Astrocyte (in vitro differentiated cells and primary cell): ENCODE results near the gene OSBPL2. TPM values are rescaled to one million over a fixed set of nuclear protein-coding genes. Genes with fewer than 3 reads are reported as not detected.

ENCODE experiments used
- DNase-seq: peaks from one replicate; pipeline ENCODE4 v3.0.0-alpha.2; 2010; ENCODE audit warnings: low read depth
- FAIRE-seq: peaks from 2 replicates; lab custom pipeline; 2011; peaks lifted over from hg19 to GRCh38; lab: Jason Lieb, UNC
- H2AFZ ChIP-seq: 2 replicates; pipeline ENCODE4 v1.6.0; 2012; ENCODE audit warnings: low read depth, low read length, inconsistent platforms
- H3K27ac ChIP-seq: 2 replicates; pipeline ENCODE4 v1.5.1; 2011; ENCODE audit warnings: low read depth, low read length, inconsistent platforms
- H3K27me3 ChIP-seq: 2 replicates; pipeline ENCODE4 v1.6.0; 2011; ENCODE audit warnings: low read length, inconsistent platforms; ENCODE audit not compliant: insufficient read depth
- H3K36me3 ChIP-seq: 2 replicates; pipeline ENCODE4 v1.5.1; 2011; ENCODE audit warnings: low read length, inconsistent platforms; ENCODE audit not compliant: insufficient read depth
- H3K4me1 ChIP-seq: 2 replicates; pipeline ENCODE4 v1.5.1; 2011; ENCODE audit warnings: low read length, inconsistent platforms; ENCODE audit not compliant: insufficient read depth
- H3K4me2 ChIP-seq: 2 replicates; pipeline ENCODE4 v1.6.0; 2012; ENCODE audit warnings: low read length, inconsistent platforms
- H3K4me3 ChIP-seq: 2 replicates; pipeline ENCODE4 v1.5.1; 2011; ENCODE audit warnings: low read depth, mild to moderate bottlenecking, low read length, inconsistent platforms; ENCODE audit not compliant: insufficient read depth
- H3K79me2 ChIP-seq: 2 replicates; pipeline ENCODE4 v1.6.0; 2012; ENCODE audit warnings: mild to moderate bottlenecking, low read length, inconsistent platforms; ENCODE audit not compliant: insufficient read depth
- H3K9ac ChIP-seq: 2 replicates; pipeline ENCODE4 v1.6.0; 2012; ENCODE audit warnings: mild to moderate bottlenecking, low read length, inconsistent platforms
- H3K9me3 ChIP-seq: 2 replicates; pipeline ENCODE4 v1.5.1; 2012; ENCODE audit warnings: low read depth, mild to moderate bottlenecking, low read length, inconsistent platforms; ENCODE audit not compliant: insufficient read depth
- H4K20me1 ChIP-seq: 2 replicates; pipeline ENCODE4 v1.6.0; 2012; ENCODE audit warnings: low read length, inconsistent platforms; ENCODE audit not compliant: insufficient read depth
- H3K27ac Mint-ChIP-seq: one replicate; pipeline ENCODE4 v1.8.0; 2021; ENCODE audit warnings: mild to moderate bottlenecking, mixed read lengths; ENCODE audit not compliant: unreplicated experiment
- H3K27me3 Mint-ChIP-seq: one replicate; pipeline ENCODE4 v1.8.0; 2021; ENCODE audit warnings: low read depth, mixed read lengths; ENCODE audit not compliant: unreplicated experiment
- H3K36me3 Mint-ChIP-seq: one replicate; pipeline ENCODE4 v1.8.0; 2021; ENCODE audit warnings: low read depth, mixed read lengths; ENCODE audit not compliant: unreplicated experiment
- H3K4me1 Mint-ChIP-seq: one replicate; pipeline ENCODE4 v1.8.0; 2021; ENCODE audit warnings: low read depth, mixed read lengths; ENCODE audit not compliant: unreplicated experiment
- H3K4me3 Mint-ChIP-seq: one replicate; pipeline ENCODE4 v1.8.0; 2021; ENCODE audit warnings: mild to moderate bottlenecking, moderate library complexity, mixed read lengths; ENCODE audit not compliant: unreplicated experiment
- H3K9me3 Mint-ChIP-seq: one replicate; pipeline ENCODE4 v1.8.0; 2021; ENCODE audit warnings: mild to moderate bottlenecking, mixed read lengths; ENCODE audit not compliant: unreplicated experiment
- CTCF ChIP-seq: IDR thresholded peaks from 2 replicates; pipeline ENCODE4 v1.5.1; 2011; ENCODE audit warnings: low read depth, mild to moderate bottlenecking, inconsistent platforms, low read length, moderate library complexity; ENCODE audit not compliant: insufficient read depth
- EZH2 ChIP-seq: IDR thresholded peaks from 2 replicates; pipeline ENCODE4 v1.6.1; 2012; ENCODE audit warnings: mild to moderate bottlenecking, low read length, inconsistent platforms; ENCODE audit not compliant: insufficient read depth
- total RNA-seq: library from RNA; stranded (reverse); gene quantifications from 2 replicates; pipeline ENCODE4 v1.2.1, GENCODE V29; 2021

The OSBPL2 gene
- total RNA-seq, 1 donor from 2014 or later, result 60.3 TPM

- H3K9ac ChIP-seq, result no peak overlapping the region
- H3K27me3 Mint-ChIP-seq, result peaks cover 70% of the 10 kb centered on the region
- peaks cover 2% of the 10 kb centered on the region for H3K4me1 Mint-ChIP-seq
- no peak overlapping the region for H3K4me3 ChIP-seq
- no peaks in the 10 kb centered on the region for H3K9me3 ChIP-seq
- H3K79me2 ChIP-seq, result no peaks in the 10 kb centered on the region
- no peak overlapping the region for H3K27ac ChIP-seq
- no peaks in the 10 kb centered on the region for H3K4me1 ChIP-seq
- no peaks in the 10 kb centered on the region for H3K36me3 Mint-ChIP-seq
- H2AFZ ChIP-seq, result no peak overlapping the region
- no peak for TF ChIP-seq EZH2
- no peak for TF ChIP-seq CTCF
- H3K27me3 ChIP-seq, result peaks cover 39% of the 10 kb centered on the region
- no peak for FAIRE-seq
- DNase-seq, result no peak
- H3K36me3 ChIP-seq, result no peaks in the 10 kb centered on the region
- H3K4me2 ChIP-seq, result no peak overlapping the region
- H4K20me1 ChIP-seq, result peaks cover 6% of the 10 kb centered on the region
- H3K9me3 Mint-ChIP-seq, result peaks cover 2% of the 10 kb centered on the region
- H3K4me3 Mint-ChIP-seq, result no peak overlapping the region
- no peak overlapping the region for H3K27ac Mint-ChIP-seq
Observed at GRCh38 chr20:62222266-62222850, 16.0 kb upstream of the OSBPL2 start.

- Mint-ChIP-seq H3K9me3 (peaks cover 2% of the 10 kb centered on the region), H3K27ac (no peak overlapping the region), H3K4me1 (peaks cover 2% of the 10 kb centered on the region), H3K36me3 (no peaks in the 10 kb centered on the region), H3K4me3 (no peak overlapping the region), H3K27me3 (peaks cover 67% of the 10 kb centered on the region)
- Histone ChIP-seq H3K4me1 (no peaks in the 10 kb centered on the region), H3K4me2 (no peak overlapping the region), H3K4me3 (no peak overlapping the region), H3K27ac (no peak overlapping the region), H3K27me3 (peaks cover 34% of the 10 kb centered on the region), H3K79me2 (no peaks in the 10 kb centered on the region), H4K20me1 (peaks cover 6% of the 10 kb centered on the region), H3K9ac (no peak overlapping the region), H3K9me3 (no peaks in the 10 kb centered on the region), H2AFZ (no peak overlapping the region), H3K36me3 (no peaks in the 10 kb centered on the region)
- no peak for TF ChIP-seq CTCF
- FAIRE-seq, result no peak
- no peak for DNase-seq
Observed at GRCh38 chr20:62222972-62223371, 15.3 kb upstream of the OSBPL2 start.

- FAIRE-seq (no peak), DNase-seq (no peak)
- Histone ChIP-seq H3K79me2 (no peaks in the 10 kb centered on the region), H3K9ac (no peak overlapping the region), H3K27ac (no peak overlapping the region), H2AFZ (no peak overlapping the region), H3K27me3 (peaks cover 28% of the 10 kb centered on the region), H3K4me2 (no peak overlapping the region), H3K4me1 (no peaks in the 10 kb centered on the region), H4K20me1 (peaks cover 6% of the 10 kb centered on the region), H3K9me3 (no peaks in the 10 kb centered on the region), H3K4me3 (no peak overlapping the region), H3K36me3 (no peaks in the 10 kb centered on the region)
- no peak for TF ChIP-seq CTCF
- no peak for TF ChIP-seq EZH2
- Mint-ChIP-seq H3K4me3 (no peak overlapping the region), H3K36me3 (no peaks in the 10 kb centered on the region), H3K27ac (no peak overlapping the region), H3K9me3 (peaks cover 2% of the 10 kb centered on the region), H3K4me1 (peaks cover 2% of the 10 kb centered on the region), H3K27me3 (peaks cover 65% of the 10 kb centered on the region)
Observed at GRCh38 chr20:62223571-62223970, 14.8 kb upstream of the OSBPL2 start.
